ENCODE measurements around the gene ASB7. TPM values are rescaled to one million over a fixed set of nuclear protein-coding genes. Genes with fewer than 3 reads are reported as not detected.

The ASB7 gene
- total and polyA plus RNA-seq, 2 experiments from 2014 or later, result 8.1 to 13.2 TPM

DNA sequence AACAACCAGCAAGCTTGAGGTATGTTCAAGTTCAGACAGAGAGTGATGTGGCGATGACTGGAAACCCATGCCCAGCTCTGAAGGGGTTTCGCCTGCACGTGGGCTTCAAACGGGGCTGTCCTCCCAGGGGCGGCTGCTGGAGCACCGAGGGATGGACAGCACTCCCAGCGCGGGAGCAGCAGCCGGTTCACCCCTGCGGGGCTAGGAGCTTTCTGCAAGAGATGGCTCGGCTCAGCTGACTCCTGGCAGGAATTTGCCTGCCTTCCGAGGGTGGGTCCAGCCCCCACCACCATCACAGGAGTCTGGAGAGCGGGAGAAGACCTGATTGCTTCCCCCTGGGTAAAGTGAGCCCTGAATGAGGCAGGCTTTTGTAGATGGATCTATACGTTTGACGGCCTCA is 66.9 kb downstream of the ASB7 start:
- H4K20me1 ChIP-seq (ENCODE audit: insufficient read depth), result no peaks in the 10 kb centered on the region
- no peak overlapping the region for H3K27ac ChIP-seq
- H3K4me3 ChIP-seq, result no peak overlapping the region
- no peaks in the 10 kb centered on the region for H3K9me3 ChIP-seq (ENCODE audit: low read depth)
- WGBS, 2 experiments (ENCODE audit: low coverage in 1 of 2, low lambda C conversion rate in 2 of 2, missing lambda C conversion rate in 2 of 2), result 92 to 94% methylated on average over 15 of the region's 15 CpGs
- H2AFZ ChIP-seq, result no peak overlapping the region
- no peaks in the 10 kb centered on the region for H3K27me3 ChIP-seq (replicated peaks; ENCODE audit: insufficient read depth)
- peaks cover 10% of the 10 kb centered on the region; the same call in 1 of the 2 replicates for H3K4me1 ChIP-seq (ENCODE audit: insufficient read depth)
- TF ChIP-seq EZH2phosphoT487 (IDR thresholded peaks at IDR 0.05; ENCODE audit: insufficient read depth, low read depth), result no peak
- TF ChIP-seq EZH2 (IDR thresholded peaks at IDR 0.05; ENCODE audit: insufficient read depth, poor library complexity, severe bottlenecking), result no peak
- H3K9me2 ChIP-seq (ENCODE audit: insufficient read depth), result no peaks in the 10 kb centered on the region
- H3K4me2 ChIP-seq (ENCODE audit: unreplicated experiment), result no peak overlapping the region
- H3K79me2 ChIP-seq (ENCODE audit: insufficient read depth), result no peaks in the 10 kb centered on the region
- DNase-seq, result no peak
- no peak overlapping the region for H3K9ac ChIP-seq
- H3K36me3 ChIP-seq (ENCODE audit: low read depth), result no peaks in the 10 kb centered on the region
- H3F3A ChIP-seq (ENCODE audit: insufficient read depth), result no peaks in the 10 kb centered on the region
- in situ Hi-C loops (cut with MboI), result loop anchor here (10.0 kb wide), 1 partner anchor 206 kb away; the partner anchor contains the start of gene ALDH1A3

DNA sequence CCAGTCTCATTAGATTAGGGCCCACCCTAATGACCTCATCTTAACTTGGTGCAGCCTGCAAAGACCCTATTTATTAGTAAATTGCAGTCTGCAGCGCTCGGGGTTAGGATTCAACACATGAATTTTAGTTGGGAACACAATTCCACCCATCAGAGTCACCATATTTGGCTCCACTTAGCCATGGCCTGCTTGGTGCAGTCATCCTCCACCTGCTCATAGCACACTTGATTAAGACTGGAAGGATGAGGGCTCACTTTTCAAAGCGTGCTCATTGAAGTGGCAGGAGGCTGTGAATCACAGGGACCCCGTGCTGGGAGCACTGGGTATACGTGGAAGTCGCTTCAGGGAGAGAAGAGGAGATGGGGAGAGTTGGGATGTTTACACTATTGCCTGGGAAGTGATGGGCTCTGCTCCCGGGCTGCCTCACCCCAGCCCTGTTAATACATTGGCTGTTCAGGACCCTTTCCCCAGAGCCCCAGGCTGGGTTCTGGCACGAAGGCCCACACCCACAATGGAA is 68.2 kb downstream of the ASB7 start:
- Histone ChIP-seq H3K4me1 (ENCODE audit: insufficient read depth) (peaks cover 10% of the 10 kb centered on the region; the same call in 1 of the 2 replicates), H3K9ac (no peak overlapping the region), H3K9me2 (ENCODE audit: insufficient read depth) (no peaks in the 10 kb centered on the region), H3K27me3 (replicated peaks; ENCODE audit: insufficient read depth) (no peaks in the 10 kb centered on the region), H3K36me3 (ENCODE audit: low read depth) (no peaks in the 10 kb centered on the region), H3K4me3 (no peak overlapping the region), H3F3A (ENCODE audit: insufficient read depth) (no peaks in the 10 kb centered on the region), H3K9me3 (ENCODE audit: low read depth) (no peaks in the 10 kb centered on the region), H3K4me2 (ENCODE audit: unreplicated experiment) (no peak overlapping the region), H3K27ac (no peak overlapping the region), H2AFZ (no peak overlapping the region), H4K20me1 (ENCODE audit: insufficient read depth) (no peaks in the 10 kb centered on the region), H3K79me2 (ENCODE audit: insufficient read depth) (no peaks in the 10 kb centered on the region)
- no peak for DNase-seq
- in situ Hi-C loops (cut with MboI), result no loop called here
- 93 to 94% methylated on average over 8 of the region's 8 CpGs for WGBS, 2 experiments (ENCODE audit: low coverage in 1 of 2, low lambda C conversion rate in 2 of 2, missing lambda C conversion rate in 2 of 2)
- TF ChIP-seq EZH2 (IDR thresholded peaks at IDR 0.05; ENCODE audit: insufficient read depth, poor library complexity, severe bottlenecking), result no peak
- no peak for TF ChIP-seq EZH2phosphoT487 (IDR thresholded peaks at IDR 0.05; ENCODE audit: insufficient read depth, low read depth)

- H3K9me2 ChIP-seq (ENCODE audit: insufficient read depth), result no peaks in the 10 kb centered on the region
- H4K20me1 ChIP-seq (ENCODE audit: insufficient read depth), result no peaks in the 10 kb centered on the region
- no peak overlapping the region for H3K4me3 ChIP-seq
- no peaks in the 10 kb centered on the region for H3K36me3 ChIP-seq (ENCODE audit: low read depth)
- H3K9me3 ChIP-seq (ENCODE audit: low read depth), result no peaks in the 10 kb centered on the region
- in situ Hi-C loops (cut with MboI), result no loop called here
- TF ChIP-seq EZH2phosphoT487 (IDR thresholded peaks at IDR 0.05; ENCODE audit: insufficient read depth, low read depth), result no peak
- no peak for TF ChIP-seq EZH2 (IDR thresholded peaks at IDR 0.05; ENCODE audit: insufficient read depth, poor library complexity, severe bottlenecking)
- no peak overlapping the region; the same call in 1 of the 2 replicates for H3K27ac ChIP-seq
- peak overlapping the region; percentile 77 for H3K9ac ChIP-seq
- peak overlapping the region; percentile 99 for H2AFZ ChIP-seq
- peaks cover 10% of the 10 kb centered on the region; the same call in 1 of the 2 replicates for H3K4me1 ChIP-seq (ENCODE audit: insufficient read depth)
- WGBS, 2 experiments (ENCODE audit: low coverage in 1 of 2, low lambda C conversion rate in 2 of 2, missing lambda C conversion rate in 2 of 2), result 84 to 86% methylated on average over 15 of the region's 15 CpGs
- DNase-seq, result no peak
- no peaks in the 10 kb centered on the region for H3F3A ChIP-seq (ENCODE audit: insufficient read depth)
- peak overlapping the region; percentile 100 for H3K4me2 ChIP-seq (ENCODE audit: unreplicated experiment)
- H3K79me2 ChIP-seq (ENCODE audit: insufficient read depth), result no peaks in the 10 kb centered on the region
- no peaks in the 10 kb centered on the region for H3K27me3 ChIP-seq (replicated peaks; ENCODE audit: insufficient read depth)
Measured at GRCh38 chr15:100671124-100671680, 68.8 kb downstream of the ASB7 start.

DNA sequence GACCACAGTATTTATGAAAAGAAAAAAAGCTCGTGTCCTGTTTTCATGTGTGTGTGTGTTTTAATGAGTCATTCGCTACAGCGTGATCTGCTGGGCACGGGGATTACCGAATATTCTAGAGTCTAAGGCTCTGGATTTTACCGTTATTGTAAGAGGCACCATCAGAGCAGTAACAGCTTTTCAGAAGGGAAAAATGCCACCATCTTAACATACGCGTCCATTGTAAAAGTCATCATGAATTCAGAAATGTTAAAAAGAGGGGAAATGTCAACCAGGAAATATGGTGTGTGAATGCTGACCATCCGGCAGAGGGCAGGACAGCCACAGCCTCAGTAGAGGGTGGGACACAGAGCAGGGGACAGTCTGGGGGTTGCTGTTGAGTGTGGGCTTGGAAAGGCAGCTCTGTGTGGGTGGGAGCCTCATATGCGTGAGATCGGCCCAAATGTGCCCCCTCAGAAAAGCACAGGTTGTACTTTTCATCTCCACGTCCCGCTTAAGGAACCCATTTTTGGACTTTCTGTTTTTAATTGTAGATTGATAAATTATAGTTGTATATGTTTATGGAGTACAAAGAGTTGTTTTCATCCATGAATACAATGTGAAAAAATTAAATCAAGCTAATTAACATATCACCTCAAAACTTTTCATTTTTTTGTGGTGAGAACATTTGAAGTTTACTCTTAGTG is 69.6 kb downstream of the ASB7 start:
- DNase-seq, result peak; percentile 68
- Histone ChIP-seq H3K9ac (peak overlapping the region; percentile 77), H4K20me1 (ENCODE audit: insufficient read depth) (no peaks in the 10 kb centered on the region), H2AFZ (peak overlapping the region; percentile 99), H3K9me3 (ENCODE audit: low read depth) (no peaks in the 10 kb centered on the region), H3F3A (ENCODE audit: insufficient read depth) (no peaks in the 10 kb centered on the region), H3K36me3 (ENCODE audit: low read depth) (no peaks in the 10 kb centered on the region), H3K27ac (peak overlapping the region; percentile 24; the same call in 1 of the 2 replicates), H3K4me2 (ENCODE audit: unreplicated experiment) (peak overlapping the region; percentile 100), H3K27me3 (replicated peaks; ENCODE audit: insufficient read depth) (no peaks in the 10 kb centered on the region), H3K4me1 (ENCODE audit: insufficient read depth) (peaks cover 10% of the 10 kb centered on the region; the same call in 1 of the 2 replicates), H3K9me2 (ENCODE audit: insufficient read depth) (no peaks in the 10 kb centered on the region), H3K4me3 (peak overlapping the region; percentile 77), H3K79me2 (ENCODE audit: insufficient read depth) (no peaks in the 10 kb centered on the region)
- in situ Hi-C loops (cut with MboI), result no loop called here
- TF ChIP-seq EZH2 (IDR thresholded peaks at IDR 0.05; ENCODE audit: insufficient read depth, poor library complexity, severe bottlenecking) (no peak), EZH2phosphoT487 (IDR thresholded peaks at IDR 0.05; ENCODE audit: insufficient read depth, low read depth) (no peak)
- WGBS, 2 experiments (ENCODE audit: low coverage in 1 of 2, low lambda C conversion rate in 2 of 2, missing lambda C conversion rate in 2 of 2), result 20 to 26% methylated on average over 13 of the region's 13 CpGs
